Measurements from ENCODE around the gene SDK1. TPM values are rescaled to one million over a fixed set of nuclear protein-coding genes. Genes with fewer than 3 reads are reported as not detected.

SDK1 gene
- total and polyA plus RNA-seq, 4 donors: 0.12 to 0.47 (median 0.36) TPM

GRCh38 chr7:3371601-3372000 lies 70.5 kb downstream of the SDK1 start:
- H3K4me3 ChIP-seq (ENCODE audit: low read depth in 1 of 3, low read length in 3 of 3): no peak overlapping the region
- H3K4me1 ChIP-seq (ENCODE audit: control insufficient read depth in 4 of 4, insufficient read depth in 4 of 4, low read length in 3 of 4): no peaks in the 10 kb centered on the region
- no peak overlapping the region for H3K27ac ChIP-seq (ENCODE audit: low read depth in 1 of 2, low read length in 2 of 2)
- DNase-seq (ENCODE audit: low spot score): no peak
- H3K9me3 ChIP-seq (ENCODE audit: control insufficient read depth in 4 of 4, low read length in 3 of 4): no peaks in the 10 kb centered on the region
- 62% methylated on average over 4 of the region's 4 CpGs for WGBS
- no peak overlapping the region for H3K9ac ChIP-seq (ENCODE audit: low read depth in 1 of 2, low read length in 2 of 2)
- TF ChIP-seq JUND (IDR thresholded peaks at IDR 0.05) (no peak), REST (IDR thresholded peaks at IDR 0.05) (no peak), TAF1 (conservative IDR thresholded peaks at IDR 0.05) (no peak), EGR1 (IDR thresholded peaks at IDR 0.05; ENCODE audit: low read depth in 2 of 2) (no peak), ATF3 (IDR thresholded peaks at IDR 0.05) (no peak), ZBTB33 (IDR thresholded peaks at IDR 0.05) (no peak), GABPA (IDR thresholded peaks at IDR 0.05 in 1 of 2, conservative IDR thresholded peaks at IDR 0.05 in 1 of 2) (no peak), HNF4G (IDR thresholded peaks at IDR 0.05) (no peak), FOXA2 (IDR thresholded peaks at IDR 0.05) (no peak), YY1 (IDR thresholded peaks at IDR 0.05) (no peak), SP1 (IDR thresholded peaks at IDR 0.05) (no peak), HNF4A (conservative IDR thresholded peaks at IDR 0.05) (no peak), MAX (IDR thresholded peaks at IDR 0.05) (no peak), CTCF (IDR thresholded peaks at IDR 0.05; ENCODE audit: low read depth, low read length, missing input control) (no peak), NR2F2 (IDR thresholded peaks at IDR 0.05) (no peak), RAD21 (IDR thresholded peaks at IDR 0.05) (no peak), FOXA1 (IDR thresholded peaks at IDR 0.05) (no peak), RXRA (IDR thresholded peaks at IDR 0.05) (no peak)
- peaks cover 0 to 3% (median 0%) of the 10 kb centered on the region in 4 donors for H3K27me3 ChIP-seq (ENCODE audit: control insufficient read depth in 4 of 4, insufficient read depth in 4 of 4, low read length in 3 of 4)
- H3K36me3 ChIP-seq (ENCODE audit: control insufficient read depth in 4 of 4, insufficient read depth in 3 of 4, low read depth in 1 of 4, low read length in 3 of 4): no peaks in the 10 kb centered on the region

All from liver (tissue), 9 donors.